ENCODE results near the gene GRIN2D. TPM values are rescaled to one million over a fixed set of nuclear protein-coding genes. Genes with fewer than 3 reads are reported as not detected.
A peak's percentile ranks its signal among the peaks of the same experiment; 100 is the strongest.

The GRIN2D gene
- total and polyA plus RNA-seq, 2 of the 8 experiments (the other 6 are each of a cell fraction or from before 2014, with no cell fraction given) = 2.2 to 12.4 TPM

- peaks cover 0 to 5% (median 4%) of the 10 kb centered on the region in 4 experiments; a peak in 4 of 7 replicates for H3K4me1 ChIP-seq (replicated peaks in 1 of 4; ENCODE audit: control insufficient read depth in 3 of 4, insufficient read depth in 4 of 4, low read length in 3 of 4)
- H3K27ac ChIP-seq (ENCODE audit: low read depth, low read length) = peak overlapping the region; percentile 80
- H3K23ac ChIP-seq (ENCODE audit: insufficient read length) = no peak overlapping the region
- peak overlapping the region; percentile 77 to 97 for H3K4me2 ChIP-seq (ENCODE audit: insufficient read depth in 1 of 2, low read depth in 2 of 2, low read length in 2 of 2)
- H3K9me3 ChIP-seq (ENCODE audit: insufficient read depth in 2 of 2, low read depth in 1 of 2, low read length in 1 of 2) = no peaks in the 10 kb centered on the region
- FAIRE-seq (peak; percentile 39), DNase-seq (ENCODE audit: low read depth in 1 of 2, low spot score in 2 of 2) (peak; percentile 92 to 94)
- peak overlapping the region; percentile 92 for H2BK5ac ChIP-seq (ENCODE audit: low read depth, low read length)
- peak overlapping the region; percentile 91 for H4K8ac ChIP-seq (ENCODE audit: extremely low read depth, insufficient read depth, low read length)
- H3K56ac ChIP-seq (replicated peaks; ENCODE audit: insufficient read length, low read depth, low read length) = peak overlapping the region; percentile 88
- 7% methylated on average over 26 of the region's 26 CpGs; no CpG with 5 or more reads in 1 of the 2 experiments for WGBS, 2 experiments (ENCODE audit: extremely low coverage in 1 of 2, insufficient coverage in 1 of 2, insufficient read length in 1 of 2, insufficient replicate concordance in 2 of 2, low coverage in 1 of 2, low lambda C conversion rate in 2 of 2, missing lambda C conversion rate in 1 of 2)
- no peak overlapping the region for H2BK120ac ChIP-seq (replicated peaks; ENCODE audit: low read depth, low read length)
- H3K4me3 ChIP-seq (ENCODE audit: extremely low read depth in 1 of 4, insufficient read depth in 2 of 4, low read depth in 3 of 4, low read length in 4 of 4) = peak overlapping the region; percentile 44 to 90 (median 72)
- H2AK5ac ChIP-seq (ENCODE audit: low read depth, low read length) = 0 out of 2 replicates have a peak overlapping the region, but pooled peaks have one; percentile 84
- peak overlapping the region; percentile 58 for H3K4ac ChIP-seq (replicated peaks; ENCODE audit: insufficient read length, low read depth, low read length)
- no peaks in the 10 kb centered on the region for H3K36me3 ChIP-seq (ENCODE audit: control insufficient read depth in 2 of 4, insufficient read depth in 4 of 4, low read length in 3 of 4)
- H3K79me2 ChIP-seq (ENCODE audit: control insufficient read depth in 1 of 2, insufficient read depth in 2 of 2, low read length in 2 of 2) = no peaks in the 10 kb centered on the region
- no peak overlapping the region for H2AFZ ChIP-seq (ENCODE audit: low read length)
- no peak overlapping the region for H2BK20ac ChIP-seq (ENCODE audit: low read length)
- H3K18ac ChIP-seq (ENCODE audit: extremely low read depth, low read length) = peak overlapping the region; percentile 96; the same call in 1 of the 2 replicates
- no peak overlapping the region for H4K91ac ChIP-seq (replicated peaks; ENCODE audit: insufficient read length, low read length)
- peak overlapping the region; percentile 87; the same call in 1 of the 2 replicates for H2BK12ac ChIP-seq (ENCODE audit: low read depth, low read length)
- peaks cover 7% of the 10 kb centered on the region for H3K23me2 ChIP-seq (ENCODE audit: low read depth, low read length)
- H3K9ac ChIP-seq (replicated peaks in 1 of 4; ENCODE audit: extremely low read depth in 1 of 4, low read depth in 3 of 4, low read length in 3 of 4) = peak overlapping the region in 3 of 4 experiments; percentile 79 to 91 (median 84); a peak in 6 of 7 replicates
- CTCF ChIA-PET (ENCODE audit: partially characterized antibody) = interaction anchor here (0.6 to 2.6 kb wide), 11 partner anchors 9 to 275 kb away, joined by 3 to 12 read pairs (median 4); partner anchors contain the start of gene KDELR1
- peak overlapping the region; percentile 40; the same call in 1 of the 2 replicates for H2BK15ac ChIP-seq (ENCODE audit: low read length)
- H3K14ac ChIP-seq (ENCODE audit: insufficient read length) = no peak overlapping the region
- H3K27me3 ChIP-seq (replicated peaks in 1 of 4; ENCODE audit: control insufficient read depth in 3 of 4, extremely low read depth in 1 of 4, insufficient read depth in 3 of 4, low read length in 3 of 4) = peaks cover 0 to 10% (median 2%) of the 10 kb centered on the region in 4 experiments; a peak in 2 of 7 replicates
- H4K20me1 ChIP-seq (replicated peaks in 1 of 2; ENCODE audit: control insufficient read depth in 1 of 2, insufficient read depth in 2 of 2, low read length in 2 of 2) = no peaks in the 10 kb centered on the region
- peak overlapping the region; percentile 71 for H4K5ac ChIP-seq (ENCODE audit: insufficient read length, low read depth, low read length)
- POLR2A ChIA-PET (ENCODE audit: partially characterized antibody) = interaction anchor here (0.8 to 3.1 kb wide), 11 partner anchors 9 to 83 kb away, joined by 3 to 27 read pairs (median 5); partner anchors contain the start of genes GRWD1 and KDELR1
- H3K79me1 ChIP-seq (ENCODE audit: low read depth, low read length) = no peaks in the 10 kb centered on the region
- TF ChIP-seq POU5F1 (IDR thresholded peaks at IDR 0.05; ENCODE audit: low read depth, low read length) = no peak
- TF ChIP-seq ATF2 (IDR thresholded peaks at IDR 0.05; ENCODE audit: low read length) = no peak
- TF ChIP-seq RXRA (IDR thresholded peaks at IDR 0.05; ENCODE audit: insufficient read depth, low read depth, low read length) = no peak
- TF ChIP-seq KDM1A (IDR thresholded peaks at IDR 0.05; ENCODE audit: borderline replicate concordance, low read length) = 0 out of 2 replicates have a peak, but pooled peaks have one; percentile 35
- TF ChIP-seq RAD21 (IDR thresholded peaks at IDR 0.05 in 1 of 2, conservative IDR thresholded peaks at IDR 0.05 in 1 of 2; ENCODE audit: low read depth in 2 of 2, low read length in 2 of 2) = no peak
- TF ChIP-seq SP4 (IDR thresholded peaks at IDR 0.05; ENCODE audit: low read length) = no peak
- TF ChIP-seq TAF1 (IDR thresholded peaks at IDR 0.05; ENCODE audit: low read depth, low read length) = peak; percentile 43; the same call in 1 of the 2 replicates
- TF ChIP-seq TCF12 (IDR thresholded peaks at IDR 0.05; ENCODE audit: low read depth, low read length) = no peak
Observed at GRCh38 chr19:48362716-48363499, 30.6 kb upstream of the GRIN2D start.

Measured in H1 (cell line).